IPS DF 6.9 (cell line): Measurements from ENCODE around the gene KREMEN1.

ENCODE experiments used
- DNase-seq: peaks from one replicate; pipeline ENCODE4 v3.0.0-alpha.2; 2013; ENCODE audit warnings: low read depth, low spot score
- H3K27ac ChIP-seq: one replicate; pipeline ENCODE4 v1.5.1; 2013; ENCODE audit warnings: low read length, control low read depth
- H3K27me3 ChIP-seq: 2 replicates; pipeline ENCODE4 v1.6.1; 2013; ENCODE audit warnings: mild to moderate bottlenecking, low read length; ENCODE audit not compliant: control insufficient read depth, insufficient read depth
- H3K36me3 ChIP-seq: 2 replicates; pipeline ENCODE4 v1.6.1; 2013; ENCODE audit warnings: low read length; ENCODE audit not compliant: control insufficient read depth, insufficient read depth
- H3K4me1 ChIP-seq: 2 replicates; pipeline ENCODE4 v1.6.1; 2013; ENCODE audit warnings: low read length; ENCODE audit not compliant: control insufficient read depth, insufficient read depth
- H3K4me3 ChIP-seq: 2 replicates; pipeline ENCODE4 v1.5.1; 2013; ENCODE audit warnings: mild to moderate bottlenecking, low read length
- H3K9me3 ChIP-seq: 2 replicates; pipeline ENCODE4 v1.6.1; 2013; ENCODE audit warnings: low read length, inconsistent platforms; ENCODE audit not compliant: control insufficient read depth, insufficient read depth
- WGBS: extraction: QIAGEN DNeasy Blood & Tissue Kit; methylation state at CpG from one replicate; pipeline ENCODE4 v1.1.7; 2013; ENCODE audit warnings: mixed read lengths, missing lambda C conversion rate; ENCODE audit not compliant: insufficient read length, insufficient coverage; 5-methylcytosine and 5-hydroxymethylcytosine counted together

Gene KREMEN1

DNA sequence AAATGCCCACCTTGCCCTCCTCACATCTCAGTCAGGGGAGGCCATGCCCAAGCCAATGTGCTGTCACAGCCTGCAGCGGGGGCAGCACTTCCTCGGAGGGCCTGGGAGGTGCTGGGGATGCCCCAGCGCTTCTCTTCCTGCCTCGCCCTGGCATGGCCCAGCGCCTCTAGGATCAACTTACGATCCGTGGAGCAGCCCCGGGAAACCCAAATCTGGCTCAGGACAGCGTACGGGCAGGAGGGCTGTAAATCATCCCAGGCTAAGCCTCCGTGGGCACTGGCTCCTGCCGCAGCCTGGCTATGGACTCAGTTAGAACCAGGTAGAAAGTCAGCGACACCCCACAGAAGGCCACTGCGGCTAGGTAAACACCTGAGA, 71.9 kb downstream of the KREMEN1 start:
- H3K27ac ChIP-seq, result no peak overlapping the region
- H3K27me3 ChIP-seq, result no peaks in the 10 kb centered on the region
- H3K4me3 ChIP-seq, result no peak overlapping the region
- no peaks in the 10 kb centered on the region; the same call in 1 of the 2 replicates for H3K36me3 ChIP-seq
- peaks cover 5% of the 10 kb centered on the region; the same call in 1 of the 2 replicates for H3K4me1 ChIP-seq
- H3K9me3 ChIP-seq, result no peaks in the 10 kb centered on the region
- no peak for DNase-seq
- no CpG with 5 or more reads among the region's 14 CpGs for WGBS

DNA sequence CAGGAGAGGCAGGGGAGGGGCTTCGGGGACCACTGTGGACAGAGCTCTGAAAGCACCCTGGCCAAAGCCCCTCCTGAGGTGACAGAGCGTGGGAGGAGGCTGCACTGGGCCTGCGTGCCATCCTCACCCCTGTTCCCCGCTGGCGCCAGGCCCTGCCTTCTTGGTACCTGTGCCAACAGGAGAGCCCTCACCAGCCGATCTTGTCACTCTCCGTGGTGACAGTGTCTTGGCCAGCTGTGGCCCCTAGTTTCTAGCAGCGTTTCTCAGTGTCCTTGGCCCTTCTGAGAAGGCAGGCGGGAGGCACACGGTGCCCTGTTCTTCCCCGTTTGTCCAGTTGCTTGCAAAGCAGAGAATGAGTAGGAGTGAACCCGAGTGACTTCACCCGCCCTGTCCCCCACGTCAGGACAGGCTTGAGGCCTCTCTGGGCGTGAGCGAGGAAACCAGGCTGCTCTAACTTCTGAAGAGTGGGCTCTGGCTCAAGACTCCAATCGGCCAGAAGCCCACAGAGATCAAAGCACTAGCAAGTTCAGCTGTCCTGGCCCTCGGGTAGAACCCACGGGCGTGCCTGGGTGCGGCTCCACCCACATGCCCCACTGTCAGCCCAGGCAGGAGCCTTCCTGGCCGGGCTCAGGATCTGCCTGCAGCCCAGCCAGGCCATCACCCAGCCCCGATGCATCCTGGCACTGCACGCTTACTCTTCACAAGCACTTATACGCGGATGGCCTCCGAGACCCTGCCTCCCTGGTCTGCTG, 72.7 kb downstream of the KREMEN1 start:
- Histone ChIP-seq H3K36me3 (no peaks in the 10 kb centered on the region; the same call in 1 of the 2 replicates), H3K27ac (no peak overlapping the region), H3K9me3 (no peaks in the 10 kb centered on the region), H3K4me3 (no peak overlapping the region), H3K4me1 (peaks cover 5% of the 10 kb centered on the region; the same call in 1 of the 2 replicates), H3K27me3 (no peaks in the 10 kb centered on the region)
- WGBS, result no CpG with 5 or more reads among the region's 27 CpGs
- DNase-seq, result no peak

DNA sequence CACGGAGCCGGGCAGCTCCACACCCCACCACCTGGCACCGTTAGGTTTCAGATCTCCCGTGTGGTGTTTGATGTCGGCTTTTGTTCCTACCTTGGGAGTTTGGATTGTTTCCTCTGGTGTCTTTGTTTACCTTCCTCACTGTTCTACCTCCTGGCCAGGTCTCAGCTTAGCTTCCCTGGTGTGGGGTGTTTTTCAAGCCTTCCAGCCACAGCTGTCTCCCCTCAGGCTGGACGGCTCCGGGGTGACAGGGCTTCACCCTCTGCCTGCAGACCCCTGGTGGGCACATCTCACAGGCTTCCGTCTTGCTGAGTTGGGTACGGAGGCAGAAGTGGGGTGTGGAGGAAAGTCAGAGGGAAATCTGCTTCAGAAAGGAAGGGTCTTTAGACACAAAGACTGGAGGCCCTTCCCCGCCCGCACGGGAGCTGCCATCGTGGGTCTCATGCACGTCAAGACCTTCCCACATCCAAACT, 73.3 kb downstream of the KREMEN1 start:
- Histone ChIP-seq H3K36me3 (no peaks in the 10 kb centered on the region; the same call in 1 of the 2 replicates), H3K27ac (no peak overlapping the region), H3K9me3 (no peaks in the 10 kb centered on the region), H3K4me1 (peaks cover 4% of the 10 kb centered on the region; the same call in 1 of the 2 replicates), H3K4me3 (no peak overlapping the region), H3K27me3 (no peaks in the 10 kb centered on the region)
- WGBS, result no CpG with 5 or more reads among the region's 14 CpGs
- DNase-seq, result no peak

DNA sequence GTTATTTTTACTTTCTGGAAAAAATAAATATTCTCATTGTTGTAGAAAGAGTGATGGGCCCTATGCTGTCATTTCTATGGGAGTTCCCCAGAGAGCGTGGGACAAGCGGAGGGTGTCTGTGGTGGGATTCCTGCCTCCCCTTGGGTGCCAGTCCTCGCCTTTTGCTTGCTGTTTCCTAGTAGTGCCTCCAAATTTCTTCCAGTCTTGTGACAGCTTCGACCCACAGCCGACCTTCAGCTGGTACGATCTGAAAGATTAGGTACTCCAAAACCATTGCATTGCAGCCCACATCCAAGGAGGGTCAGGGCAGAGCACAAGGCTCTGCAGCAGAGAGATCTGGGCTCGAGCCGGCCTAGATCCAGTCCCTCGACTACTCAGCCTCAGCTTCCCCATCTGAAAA, 73.9 kb downstream of the KREMEN1 start:
- WGBS, result no CpG with 5 or more reads among the region's 9 CpGs
- no peak overlapping the region for H3K4me3 ChIP-seq
- no peaks in the 10 kb centered on the region for H3K9me3 ChIP-seq

DNA sequence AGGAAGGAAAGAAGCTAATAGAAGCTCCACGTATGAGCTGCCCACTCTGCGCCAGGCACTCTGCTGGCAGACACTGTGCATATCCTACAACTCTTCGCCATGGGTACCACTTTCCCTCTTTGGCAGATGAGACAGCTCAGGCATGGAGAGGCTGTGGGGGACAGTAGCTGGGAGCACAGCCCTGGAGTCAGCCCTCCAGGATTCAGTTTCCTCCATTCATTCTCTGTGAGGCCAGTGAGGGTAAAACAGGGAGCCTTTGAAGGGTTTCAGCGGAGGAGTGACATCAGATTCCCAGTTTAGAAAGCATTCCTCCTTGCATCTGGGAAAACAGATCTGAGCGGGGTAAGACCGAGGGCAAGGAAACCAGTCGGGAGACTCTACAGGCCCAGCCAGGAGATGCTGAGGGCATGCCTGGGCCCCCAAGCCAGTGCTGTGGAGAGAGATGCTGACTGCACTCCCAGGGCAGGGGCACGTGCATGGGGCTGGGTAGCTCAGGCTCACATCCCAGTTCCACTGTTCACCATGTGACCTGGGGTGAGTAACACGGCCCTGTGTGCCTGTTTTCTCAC, 74.6 kb downstream of the KREMEN1 start:
- no peaks in the 10 kb centered on the region; the same call in 1 of the 2 replicates for H3K36me3 ChIP-seq
- DNase-seq, result no peak
- H3K9me3 ChIP-seq, result no peaks in the 10 kb centered on the region
- peaks cover 1% of the 10 kb centered on the region; the same call in 1 of the 2 replicates for H3K4me1 ChIP-seq
- H3K27me3 ChIP-seq, result no peaks in the 10 kb centered on the region
- no peak overlapping the region for H3K4me3 ChIP-seq
- no peak overlapping the region for H3K27ac ChIP-seq
- WGBS, result no CpG with 5 or more reads among the region's 9 CpGs

More for the DNA sequence above, 73.9 kb downstream of the KREMEN1 start:
- H3K27me3 ChIP-seq, result no peaks in the 10 kb centered on the region
- 0 out of 2 replicates have a peak, but pooled peaks cover 1% of the 10 kb centered on the region for H3K4me1 ChIP-seq
- DNase-seq, result no peak
- H3K27ac ChIP-seq, result no peak overlapping the region
- H3K36me3 ChIP-seq, result no peaks in the 10 kb centered on the region; the same call in 1 of the 2 replicates

DNA sequence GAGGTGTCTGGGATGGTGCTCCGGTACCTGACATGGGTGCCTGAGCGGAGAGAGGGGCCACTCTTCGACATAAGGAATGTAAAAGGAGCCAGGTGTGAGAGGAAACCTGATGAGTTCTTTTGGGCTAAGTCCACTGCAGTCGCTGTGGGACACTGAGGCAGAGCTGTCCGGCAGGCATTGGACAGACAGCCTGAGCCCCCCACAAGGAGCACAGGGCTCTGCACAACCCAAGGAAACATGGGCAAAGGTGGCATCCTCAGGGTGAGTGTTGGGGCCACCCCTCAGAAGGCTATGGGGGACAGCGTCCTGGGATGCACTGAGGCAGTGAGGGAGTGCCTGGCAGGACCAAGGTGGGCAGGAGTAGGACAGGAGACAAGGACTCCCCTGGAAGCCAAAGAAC, 75.2 kb downstream of the KREMEN1 start:
- WGBS, result no CpG with 5 or more reads among the region's 6 CpGs
- no peak for DNase-seq
- no peak overlapping the region for H3K4me3 ChIP-seq
- H3K9me3 ChIP-seq, result no peaks in the 10 kb centered on the region
- H3K4me1 ChIP-seq, result peaks cover 1% of the 10 kb centered on the region; the same call in 1 of the 2 replicates
- H3K36me3 ChIP-seq, result no peaks in the 10 kb centered on the region; the same call in 1 of the 2 replicates
- H3K27ac ChIP-seq, result no peak overlapping the region
- H3K27me3 ChIP-seq, result no peaks in the 10 kb centered on the region

DNA sequence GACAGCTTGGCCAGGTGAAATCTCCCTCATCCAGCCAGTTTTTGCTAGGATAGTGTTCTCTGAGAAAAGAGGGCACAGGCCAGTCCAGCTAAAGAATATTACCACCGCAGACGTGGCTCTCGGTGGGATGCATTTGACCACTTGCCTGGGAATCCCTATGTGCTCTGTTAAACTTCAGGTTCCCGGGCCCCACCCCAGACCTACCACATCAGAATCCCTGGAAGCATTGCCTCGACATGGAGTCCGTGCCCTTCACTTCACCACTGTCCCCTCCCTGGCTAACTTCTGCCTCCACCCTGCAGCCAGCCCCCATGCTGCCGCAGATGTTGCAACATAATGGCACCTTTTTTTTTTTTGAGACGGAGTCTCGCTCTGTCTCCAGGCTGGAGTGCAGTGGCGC, 76.0 kb downstream of the KREMEN1 start:
- no peak for DNase-seq
- Histone ChIP-seq H3K27ac (no peak overlapping the region), H3K27me3 (no peaks in the 10 kb centered on the region), H3K4me3 (no peak overlapping the region), H3K9me3 (no peaks in the 10 kb centered on the region), H3K4me1 (peaks cover 3% of the 10 kb centered on the region; the same call in 1 of the 2 replicates), H3K36me3 (no peaks in the 10 kb centered on the region; the same call in 1 of the 2 replicates)
- WGBS, result no CpG with 5 or more reads among the region's 10 CpGs

DNA sequence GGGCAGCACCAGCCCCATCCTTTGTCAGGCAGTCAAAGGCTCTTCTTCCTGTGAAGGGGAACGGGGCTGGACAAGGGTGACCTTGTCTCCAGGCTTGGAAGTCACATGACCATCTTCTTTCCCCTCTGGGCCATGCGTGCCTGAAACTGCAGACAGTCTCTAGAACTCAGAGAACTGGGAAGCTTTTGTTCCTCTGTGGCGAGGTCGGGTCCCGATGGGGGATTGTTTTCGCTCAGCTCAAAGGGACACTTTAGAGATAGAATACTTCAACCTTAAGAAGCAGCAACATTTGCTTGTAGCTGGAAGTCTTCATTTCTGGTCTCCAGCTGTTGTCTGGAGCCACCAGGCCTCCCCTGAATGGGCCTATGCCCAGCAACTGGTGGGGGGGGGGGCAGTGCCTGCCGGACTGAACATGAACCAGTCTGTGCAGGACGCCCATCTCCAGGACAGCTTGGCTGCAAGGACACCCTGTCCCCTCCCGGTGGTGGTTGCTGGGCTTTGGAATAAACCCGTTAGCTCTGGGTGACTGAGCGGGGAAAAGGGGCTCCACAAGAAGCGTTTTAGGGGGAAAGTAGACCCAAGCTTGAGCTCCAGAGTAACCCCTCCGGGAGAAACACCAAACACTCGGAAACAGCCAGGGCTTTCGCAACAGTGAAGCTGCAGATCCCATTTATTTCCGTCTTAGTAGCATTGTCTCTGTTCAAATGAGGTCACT, 77.2 kb downstream of the KREMEN1 start:
- Histone ChIP-seq H3K27me3 (no peaks in the 10 kb centered on the region), H3K4me3 (no peak overlapping the region), H3K27ac (no peak overlapping the region), H3K36me3 (no peaks in the 10 kb centered on the region), H3K9me3 (no peaks in the 10 kb centered on the region), H3K4me1 (peaks cover 3% of the 10 kb centered on the region; the same call in 1 of the 2 replicates)
- WGBS, result no CpG with 5 or more reads among the region's 16 CpGs
- DNase-seq, result no peak

DNA sequence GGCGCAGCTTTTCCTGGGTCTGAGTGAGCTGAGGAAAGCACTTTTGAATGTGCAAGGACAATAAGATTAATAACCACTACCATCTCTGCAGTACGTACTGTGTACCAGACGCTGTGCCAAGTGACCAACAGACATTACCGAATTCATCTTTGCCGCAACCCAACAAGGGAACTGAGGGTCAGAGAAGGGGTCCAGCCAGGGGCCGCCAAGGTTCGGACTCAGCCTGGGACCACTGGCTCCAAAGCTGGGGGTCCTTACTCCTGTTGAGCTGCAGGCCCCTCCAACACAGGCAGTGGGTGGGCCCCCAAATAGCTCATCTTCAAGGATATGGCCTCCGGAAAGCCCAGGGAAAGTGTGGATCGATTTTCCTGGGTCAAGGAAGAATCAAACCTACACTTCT, 77.9 kb downstream of the KREMEN1 start:
- Histone ChIP-seq H3K4me3 (no peak overlapping the region), H3K9me3 (no peaks in the 10 kb centered on the region), H3K4me1 (peaks cover 3% of the 10 kb centered on the region; the same call in 1 of the 2 replicates), H3K36me3 (no peaks in the 10 kb centered on the region), H3K27me3 (no peaks in the 10 kb centered on the region), H3K27ac (no peak overlapping the region)
- no peak for DNase-seq
- WGBS, result no CpG with 5 or more reads among the region's 9 CpGs

DNA sequence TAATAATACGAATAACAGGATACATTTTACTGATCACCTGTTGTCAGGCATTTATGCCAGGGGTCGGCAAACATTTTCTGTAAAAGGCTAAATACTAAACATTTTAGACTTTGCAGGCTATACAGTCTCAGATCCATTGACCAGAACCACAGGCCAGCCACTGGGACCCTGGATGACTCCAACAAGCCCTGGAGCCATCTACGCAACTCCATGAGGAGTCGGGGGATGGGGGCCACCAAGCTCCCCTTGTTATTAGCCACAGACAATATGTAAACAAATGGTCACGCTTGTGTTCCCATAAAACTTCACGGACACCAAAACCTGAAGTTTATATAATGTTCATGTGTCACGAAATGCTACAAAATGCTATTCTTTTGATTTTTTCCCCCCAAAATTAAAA, 78.5 kb downstream of the KREMEN1 start:
- no CpG with 5 or more reads among the region's 7 CpGs for WGBS
- H3K27me3 ChIP-seq, result no peaks in the 10 kb centered on the region
- no peaks in the 10 kb centered on the region for H3K36me3 ChIP-seq
- peaks cover 2% of the 10 kb centered on the region; the same call in 1 of the 2 replicates for H3K4me1 ChIP-seq
- no peak for DNase-seq
- H3K27ac ChIP-seq, result no peak overlapping the region
- H3K4me3 ChIP-seq, result no peak overlapping the region
- H3K9me3 ChIP-seq, result no peaks in the 10 kb centered on the region
